Limb (tissue), 2 donors: ENCODE measurements around the gene KCNB1.

Experiments used
- DNase-seq, 2 donors: peaks; one replicate each; pipeline ENCODE4 v3.0.0-alpha.2; 2016; ENCODE audit errors: extremely low spot score in 2 of 2

KCNB1 gene

DNA sequence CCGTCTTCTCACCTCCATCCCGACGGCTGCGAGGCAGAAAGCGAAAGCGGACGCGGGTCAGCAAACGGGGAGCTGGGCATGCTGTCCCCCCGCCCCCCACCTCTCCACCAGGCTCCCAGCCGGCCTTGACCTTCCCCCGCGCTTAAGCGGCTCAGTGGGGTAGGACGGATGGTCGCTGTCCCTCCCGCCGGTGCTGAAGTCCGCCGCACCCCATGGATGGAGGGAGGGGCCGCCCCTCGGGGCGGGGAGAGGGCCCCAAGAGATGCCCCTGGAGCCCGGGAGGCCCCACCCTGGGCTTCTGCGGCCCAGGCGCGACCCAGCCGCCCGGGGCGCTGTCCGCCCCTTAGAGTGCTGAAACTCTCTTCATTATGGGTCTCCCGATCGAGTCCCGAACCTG is at the start of gene KCNB1:
TSS of gene KCNB1 (minus strand) at position 48 of the 397 bp plus-strand sequence. CDS start 188 bp downstream, outside the sequence.
- peak; percentile 35 to 84 for DNase-seq

DNA sequence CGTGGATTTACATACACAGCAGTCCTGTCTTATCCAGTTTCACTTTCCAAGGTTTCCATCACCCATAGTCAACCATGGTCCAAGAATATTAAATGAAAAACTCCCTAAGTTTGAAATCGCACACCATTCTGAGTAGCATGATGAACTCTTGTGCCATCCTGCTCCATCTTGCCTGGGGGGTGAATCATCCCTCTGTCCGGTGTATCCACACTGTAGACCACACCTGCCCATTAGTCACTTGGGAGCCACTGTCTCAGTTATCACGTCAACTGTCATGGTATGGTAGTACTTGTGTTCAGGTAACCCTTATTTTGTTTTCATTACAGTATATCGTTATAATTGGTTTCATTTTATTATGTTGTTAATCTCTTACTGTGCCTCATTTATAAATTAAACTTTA is 47.0 kb upstream of the KCNB1 start:
- no peak for DNase-seq

DNA sequence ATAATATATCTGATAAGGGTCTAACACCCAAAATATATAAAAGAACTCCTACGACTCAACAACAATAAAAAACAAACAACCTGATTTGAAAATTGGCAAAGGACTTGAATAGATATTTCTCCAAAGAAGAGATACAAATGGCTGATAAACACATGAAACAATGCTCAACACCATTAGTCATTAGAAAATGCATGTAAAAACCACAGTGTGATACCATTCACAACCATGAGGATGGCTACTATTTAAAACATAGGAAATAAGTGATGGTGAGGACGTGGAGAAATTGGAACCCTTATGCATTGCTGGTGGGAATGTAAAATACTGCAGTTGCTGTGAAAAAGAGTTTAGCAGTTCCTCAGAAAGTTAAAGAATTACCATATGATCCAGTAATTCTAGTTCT is 44.1 kb upstream of the KCNB1 start:
- DNase-seq, result no peak

DNA sequence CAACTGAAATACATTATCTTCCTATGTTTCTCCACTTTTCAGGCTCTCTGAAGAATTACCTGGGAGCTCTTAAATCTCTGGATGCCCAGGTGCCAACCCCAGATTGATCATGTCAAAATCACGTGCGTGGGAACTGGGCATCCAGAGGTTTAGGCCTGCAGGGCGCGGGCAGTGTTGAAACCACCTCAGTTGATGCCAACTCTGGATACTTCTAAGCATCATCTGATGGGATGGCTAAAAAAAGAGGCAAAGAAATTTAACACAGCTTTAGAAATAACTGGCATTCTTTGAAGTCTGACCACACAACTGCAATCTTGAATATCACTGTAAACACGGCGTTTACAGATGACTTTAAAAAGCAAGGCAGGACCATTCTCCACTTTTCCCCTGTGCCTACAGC is 43.6 kb upstream of the KCNB1 start:
- DNase-seq, result no peak

DNA sequence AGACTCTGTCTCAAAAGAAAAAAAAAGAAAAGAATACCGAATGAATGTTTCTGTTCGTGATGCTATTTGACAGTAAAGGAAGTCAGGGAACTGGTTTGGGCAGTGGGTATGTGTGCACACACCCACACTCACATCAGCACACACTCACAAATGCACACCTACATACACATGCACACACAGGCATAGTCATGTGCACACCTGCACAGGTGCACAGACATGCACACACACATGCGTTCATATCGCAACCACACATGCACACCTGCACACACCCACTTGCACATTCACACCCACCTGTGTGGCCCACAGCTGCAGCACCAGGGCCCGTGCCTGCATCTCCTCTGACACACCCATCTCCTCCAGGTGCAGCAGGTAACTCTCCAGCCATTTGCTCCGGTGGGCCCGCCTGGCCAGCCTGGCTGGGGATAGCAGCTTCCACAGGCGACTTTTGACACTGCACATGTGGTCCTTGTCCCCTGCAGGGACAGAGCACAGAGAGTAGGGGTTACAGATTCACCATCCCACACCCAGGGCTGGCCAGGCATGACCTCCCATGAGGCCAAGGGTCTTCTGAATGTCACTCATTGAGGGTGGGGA is 41.4 kb upstream of the KCNB1 start:
- no peak for DNase-seq

DNA sequence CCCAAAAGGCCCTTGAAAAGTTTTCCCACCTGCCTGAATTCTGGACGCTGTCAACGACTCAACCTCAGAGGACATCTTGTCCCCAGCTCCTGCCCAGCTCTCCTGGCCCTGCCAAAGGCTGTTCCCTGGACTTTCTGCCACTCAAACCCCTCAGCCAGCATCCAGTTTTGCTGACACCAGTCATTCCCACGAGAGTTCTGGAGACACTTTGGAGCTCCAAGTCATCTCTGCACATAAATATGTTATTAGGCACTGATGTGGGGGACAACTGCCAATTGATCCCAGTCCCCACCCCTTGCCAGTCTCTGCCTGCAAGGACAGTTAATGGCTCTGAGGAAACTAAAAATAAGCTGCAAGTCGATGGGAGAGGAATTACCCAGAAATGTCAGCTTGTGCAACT is 38.9 kb upstream of the KCNB1 start:
- DNase-seq, result no peak

DNA sequence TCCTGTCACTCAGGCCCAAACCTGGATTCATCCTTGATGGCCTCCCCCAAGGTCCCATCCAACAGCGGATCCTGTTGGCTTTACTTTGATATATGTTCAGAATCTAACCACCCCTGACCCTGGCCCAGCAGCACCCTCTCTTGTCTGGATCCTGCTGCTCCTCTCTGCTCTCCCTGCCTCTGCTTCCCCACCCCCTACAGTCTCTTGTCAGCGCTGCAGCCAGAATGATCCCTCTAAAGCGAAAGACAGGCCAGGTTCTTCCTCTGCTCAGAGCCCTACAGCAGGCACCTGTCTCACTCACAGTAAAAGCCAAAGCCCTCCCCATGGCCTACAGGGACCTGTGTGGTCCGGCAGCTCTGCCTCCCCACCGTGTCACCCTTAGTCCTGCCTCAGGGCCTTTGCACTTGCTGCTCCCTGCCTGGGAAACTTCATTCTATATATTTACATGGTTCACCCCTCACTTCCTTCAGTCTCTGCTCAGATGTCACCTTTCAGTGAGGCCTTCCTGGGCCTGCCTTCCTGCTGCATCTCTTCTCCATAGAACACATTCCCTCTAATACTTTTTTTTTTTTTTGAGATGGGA is 37.4 kb upstream of the KCNB1 start:
- DNase-seq, result no peak

DNA sequence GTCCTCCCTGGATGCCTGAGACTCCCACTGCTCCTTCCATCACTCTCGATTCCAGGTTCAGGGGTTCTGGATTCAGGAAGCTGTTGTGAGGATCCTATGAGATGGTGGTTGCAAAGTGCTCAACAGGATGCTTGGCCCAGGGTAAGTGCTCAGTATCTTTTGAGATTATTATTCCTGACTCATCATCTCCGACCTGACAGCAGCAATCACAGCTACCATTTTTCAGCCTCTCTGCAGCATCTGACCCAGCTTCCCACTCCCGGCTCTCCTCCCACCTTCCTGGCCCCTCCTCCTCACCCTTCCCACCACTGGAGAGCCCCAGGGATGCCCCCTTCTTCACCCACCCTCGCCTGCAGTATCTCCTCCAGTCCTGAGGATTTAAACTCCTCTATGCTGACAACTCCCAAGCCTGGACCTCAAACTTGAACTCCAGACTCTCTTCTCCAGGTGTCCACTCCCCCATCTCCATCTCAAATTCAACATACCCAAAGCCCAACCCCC is 36.8 kb upstream of the KCNB1 start:
- no peak for DNase-seq

DNA sequence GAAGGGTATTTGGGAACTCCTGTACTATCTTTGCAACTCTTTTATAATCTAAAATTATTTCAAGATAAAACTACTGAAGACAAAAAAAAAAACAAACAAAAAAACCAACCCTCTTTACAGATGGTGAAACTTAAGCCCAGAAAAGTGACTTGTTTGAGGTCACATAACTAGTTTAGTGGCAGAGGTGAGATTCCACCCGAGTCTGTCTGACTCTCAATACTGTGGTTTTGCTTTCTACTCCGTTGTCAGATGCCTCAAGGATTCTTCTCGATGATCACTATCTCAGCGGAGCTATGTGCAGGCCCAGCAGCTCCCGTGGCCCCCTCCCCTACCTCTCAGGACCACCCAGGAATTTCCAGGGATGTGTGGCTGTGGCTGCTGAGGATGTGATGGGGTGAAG is 36.1 kb upstream of the KCNB1 start:
- DNase-seq, result no peak

DNA sequence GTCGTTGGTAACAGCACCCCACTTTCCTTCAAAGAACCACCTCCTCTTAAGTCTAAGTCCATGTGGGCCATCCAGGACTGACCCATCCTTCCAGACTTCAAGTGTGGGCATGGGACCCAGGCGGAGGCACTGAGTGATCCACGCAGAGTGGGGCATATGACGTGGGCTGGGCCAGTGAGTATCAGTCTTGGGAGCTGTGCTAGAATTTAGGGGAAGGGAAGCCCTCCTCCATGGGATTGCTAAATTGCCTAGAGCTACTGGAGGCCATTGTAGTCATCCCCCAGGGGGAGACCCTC is 35.3 kb upstream of the KCNB1 start:
- DNase-seq, result no peak

DNA sequence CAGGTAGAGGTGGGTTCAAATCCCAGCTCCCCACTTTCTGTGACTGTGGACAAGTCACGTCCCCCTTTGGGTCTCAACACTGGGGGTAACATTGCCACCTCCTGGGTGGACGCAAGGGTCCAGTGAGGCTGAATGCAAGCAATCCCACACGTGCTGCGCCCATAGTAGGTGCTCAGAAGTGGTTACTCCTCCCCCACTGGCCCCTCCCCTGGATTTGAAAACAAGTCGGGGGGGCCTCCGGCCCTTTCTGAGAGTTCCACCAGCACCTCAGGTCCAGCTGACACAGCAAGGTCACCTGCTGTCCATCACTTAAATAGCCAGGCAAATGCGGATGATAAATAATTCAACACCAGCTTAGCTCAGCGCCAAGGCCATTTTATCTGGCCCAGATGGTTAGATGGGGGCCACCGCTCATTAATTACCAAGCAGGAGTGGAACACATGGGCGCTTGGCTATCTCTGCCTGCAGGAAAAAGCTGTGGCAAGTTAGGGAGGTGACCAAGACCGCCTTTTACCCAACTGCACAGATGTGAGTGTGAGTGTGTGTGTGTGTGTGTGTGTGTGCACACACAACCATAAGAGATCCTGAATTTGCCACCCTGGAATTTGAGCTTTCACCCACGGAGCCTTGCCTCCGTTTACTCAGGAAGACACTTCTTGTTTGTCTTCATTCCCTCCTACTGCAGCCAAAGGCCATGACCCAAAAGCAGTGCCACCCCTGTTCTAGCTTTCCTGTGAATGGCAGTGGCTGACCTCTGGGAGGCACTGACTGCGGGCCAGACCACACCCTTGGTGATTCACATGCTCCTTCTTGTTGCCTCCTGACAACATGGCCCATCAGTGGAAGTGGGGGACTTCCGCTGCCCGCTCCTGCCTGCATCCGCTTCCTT is 34.7 kb upstream of the KCNB1 start:
- DNase-seq, result no peak

DNA sequence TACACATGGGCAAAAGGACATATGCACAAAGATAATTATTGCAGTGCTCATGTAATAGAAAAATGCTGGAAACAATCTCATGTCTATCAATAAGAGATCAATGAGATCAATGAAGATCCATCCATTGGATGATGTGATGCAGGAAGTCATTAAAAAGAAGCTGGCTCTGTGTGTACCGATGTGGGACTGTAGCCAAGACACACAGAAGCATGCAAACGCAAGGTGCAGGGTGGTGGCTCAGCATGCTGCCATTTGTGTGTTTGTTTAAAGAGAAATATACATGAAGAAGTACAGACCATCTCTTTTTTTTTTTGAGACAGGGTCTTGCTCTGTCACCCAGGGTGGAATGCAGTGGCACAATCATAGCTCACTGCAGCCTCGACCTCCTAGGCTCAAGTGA is 33.1 kb upstream of the KCNB1 start:
- no peak for DNase-seq

DNA sequence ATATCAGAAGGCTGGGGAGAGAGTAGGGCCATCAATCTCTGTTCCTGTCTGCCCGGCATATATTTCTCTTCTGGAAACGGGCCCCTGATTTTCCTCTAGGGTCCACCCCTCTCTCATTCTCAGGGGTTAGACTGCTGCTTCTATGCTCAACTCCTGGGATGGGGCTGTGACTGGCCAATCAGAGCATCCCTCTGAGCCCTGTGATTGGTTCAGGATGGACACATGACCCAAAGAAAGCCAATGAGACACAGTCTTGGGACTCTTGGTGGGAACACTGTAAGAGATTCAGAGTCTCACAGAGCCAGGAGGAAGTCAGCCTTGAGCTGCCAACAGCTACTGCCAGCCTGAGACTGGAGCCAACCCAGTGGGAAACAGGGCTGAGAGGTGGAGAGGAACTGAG is 31.0 kb upstream of the KCNB1 start:
- DNase-seq, result no peak

DNA sequence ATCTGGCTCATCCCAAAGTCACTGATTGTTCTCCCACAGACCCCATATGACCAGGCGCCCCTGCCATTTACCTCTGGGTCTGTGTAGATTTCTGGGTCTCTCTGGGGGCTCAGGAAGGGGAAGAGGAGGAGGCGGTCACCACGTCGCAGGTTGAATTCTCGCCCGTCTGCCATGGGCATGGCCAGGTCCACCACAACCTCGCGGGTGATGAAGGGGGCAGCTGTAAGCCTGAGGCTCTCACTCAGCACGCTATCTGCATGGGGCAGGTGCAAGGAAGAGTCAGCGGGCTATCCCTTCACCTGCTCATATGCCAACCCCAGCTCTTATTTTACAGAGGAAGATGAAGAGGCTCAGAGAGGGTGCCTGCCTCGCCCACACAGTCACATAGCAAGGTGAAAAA is 30.5 kb upstream of the KCNB1 start:
- no peak for DNase-seq

DNA sequence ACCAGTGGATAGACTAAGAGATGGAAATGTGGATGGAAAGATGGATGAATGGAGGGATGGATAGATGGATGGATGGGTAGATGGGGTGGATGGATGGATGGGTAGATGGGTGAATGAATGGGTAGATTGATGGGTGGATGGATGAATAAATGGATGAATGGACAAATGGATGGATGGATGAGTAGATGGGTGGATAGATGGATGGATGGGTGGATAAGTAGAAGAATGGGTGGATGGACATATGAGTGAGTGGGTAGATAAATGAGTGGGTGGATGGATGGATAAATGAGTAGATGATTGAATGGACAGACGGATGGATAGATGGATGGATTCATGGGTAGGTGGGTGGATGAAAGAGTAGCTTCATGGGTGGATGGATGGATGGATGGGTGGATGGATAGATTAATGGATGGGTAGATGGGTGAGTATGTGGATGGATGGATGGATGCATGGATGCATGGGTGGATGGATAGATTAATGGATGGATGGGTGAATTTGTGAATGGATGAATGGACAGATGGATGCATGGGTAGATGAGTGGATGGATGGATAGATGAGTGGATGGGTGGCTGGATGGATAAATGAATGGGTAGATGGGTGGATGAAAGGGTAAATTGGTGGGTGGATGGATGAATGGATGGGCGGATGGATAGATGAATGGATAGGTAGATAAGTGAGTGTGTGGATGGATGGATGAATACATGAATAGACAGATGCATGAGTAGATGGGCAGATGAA is 29.5 kb upstream of the KCNB1 start:
- DNase-seq, result no peak

DNA sequence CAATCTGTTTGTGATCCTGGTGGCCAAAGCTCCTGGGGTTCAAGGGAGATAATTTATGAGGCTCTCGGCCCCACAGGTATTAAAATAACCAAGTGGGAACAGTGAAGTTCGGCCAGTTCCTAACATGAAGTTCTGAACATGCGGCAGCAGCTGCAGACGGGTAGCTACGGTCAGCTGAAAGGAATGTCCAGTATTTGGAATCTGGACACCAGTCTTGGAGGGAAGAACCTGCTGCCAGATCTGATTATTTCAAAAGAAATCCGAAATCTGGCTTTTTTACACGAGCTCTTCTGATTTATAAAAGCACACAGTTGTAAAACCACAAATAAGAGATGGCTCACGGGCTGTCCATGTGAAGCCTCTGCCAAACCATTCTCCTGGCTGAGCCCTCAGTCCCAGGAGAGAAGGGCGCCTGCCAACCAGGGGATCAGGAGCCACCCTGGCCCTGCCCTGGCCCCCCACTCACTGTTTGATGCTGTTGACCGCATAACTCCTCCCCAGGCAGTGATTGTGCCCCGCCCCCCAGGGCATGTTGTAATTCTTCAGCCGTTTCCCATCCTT is 28.2 kb upstream of the KCNB1 start:
- no peak for DNase-seq

DNA sequence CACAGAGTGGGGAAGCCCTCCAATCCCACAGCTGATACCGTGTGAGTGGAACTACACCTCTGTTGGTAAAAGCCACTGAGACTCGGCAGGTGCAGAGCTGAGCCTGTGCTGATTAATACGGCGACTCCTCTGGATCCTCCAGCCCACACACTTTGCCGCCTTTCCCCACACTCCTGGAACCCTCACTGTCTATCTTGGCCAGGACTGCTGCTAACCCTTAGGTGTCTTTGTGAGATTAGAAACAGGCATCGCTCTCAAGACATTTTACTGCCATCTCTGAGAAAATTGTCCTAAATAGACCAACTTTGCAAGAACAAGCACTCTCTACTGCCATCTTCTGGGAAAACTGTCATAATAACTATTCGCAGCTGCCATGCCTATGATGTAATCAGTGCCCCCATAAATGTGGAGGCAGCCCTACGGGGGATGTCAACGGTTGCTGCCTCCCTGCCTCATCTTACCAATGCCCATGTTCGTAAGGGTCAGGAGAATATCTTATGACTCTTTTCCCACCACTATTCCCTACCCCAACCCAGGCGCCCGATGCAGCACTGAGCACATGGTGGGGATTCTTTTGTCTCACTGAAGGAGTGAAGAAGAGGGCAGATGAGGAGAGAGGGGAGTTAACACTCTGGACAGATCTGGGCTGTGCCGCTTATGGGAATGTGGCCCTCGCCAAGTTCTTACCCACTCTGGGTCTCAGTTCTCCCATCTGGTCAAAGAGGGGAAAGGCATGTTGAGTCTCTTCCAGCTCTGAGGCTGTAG is 26.1 kb upstream of the KCNB1 start:
- peak; percentile 38 to 63 for DNase-seq

DNA sequence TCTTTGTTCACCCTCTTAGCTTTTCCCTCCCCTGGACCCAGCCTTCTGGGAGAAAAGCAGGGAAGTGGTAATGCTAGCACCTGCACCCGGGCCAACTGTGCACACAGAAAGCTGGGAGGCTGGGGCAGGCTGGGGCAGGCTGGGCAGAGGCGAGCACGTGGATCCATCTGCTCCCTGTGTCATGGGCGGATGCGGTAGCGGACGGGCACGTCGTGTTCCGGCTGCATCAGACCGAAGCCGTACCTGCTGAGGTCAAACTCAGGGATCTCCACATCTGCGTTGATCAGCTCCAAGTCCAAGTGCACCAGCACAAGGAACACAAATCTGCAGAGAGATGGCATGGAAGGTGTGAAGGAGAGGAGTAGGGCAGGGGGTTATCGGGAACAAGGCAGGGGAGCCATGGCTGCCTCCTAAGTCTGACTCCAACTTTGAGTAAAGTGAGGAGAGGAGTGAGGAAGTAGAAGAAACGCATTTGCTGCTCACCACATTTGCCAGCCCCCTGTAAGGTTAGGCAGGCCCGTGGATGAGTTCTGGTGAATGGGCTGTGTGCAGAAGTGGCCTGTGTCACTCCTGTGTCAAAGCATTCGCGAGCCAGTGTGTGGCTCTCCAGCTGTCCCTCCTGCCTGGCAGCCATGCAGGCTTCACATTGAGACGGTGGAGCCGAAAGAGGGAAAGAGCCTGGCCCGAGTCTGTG is 25.4 kb upstream of the KCNB1 start:
- no peak for DNase-seq

DNA sequence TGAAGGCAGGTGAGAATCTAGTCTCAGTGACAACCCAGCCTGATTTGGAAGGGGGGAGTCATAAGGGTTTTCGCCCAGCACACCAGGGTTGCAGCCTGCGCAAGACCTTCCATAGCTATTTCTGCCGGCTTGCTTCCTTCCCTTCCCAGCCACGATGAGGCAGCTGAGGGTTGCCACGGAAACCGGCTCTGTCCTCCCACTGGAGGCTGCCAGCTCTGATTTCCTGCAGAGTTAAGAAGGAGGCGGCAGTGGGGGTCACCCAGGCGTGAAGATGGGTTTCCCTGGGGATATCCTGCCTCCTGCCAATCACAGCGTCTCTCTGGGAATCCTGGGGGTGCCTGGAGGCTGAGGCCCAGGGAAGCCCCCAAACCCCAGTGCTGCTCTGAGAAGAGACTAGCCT is 23.1 kb upstream of the KCNB1 start:
- DNase-seq, result peak in 1 of 2 donors; percentile 78

DNA sequence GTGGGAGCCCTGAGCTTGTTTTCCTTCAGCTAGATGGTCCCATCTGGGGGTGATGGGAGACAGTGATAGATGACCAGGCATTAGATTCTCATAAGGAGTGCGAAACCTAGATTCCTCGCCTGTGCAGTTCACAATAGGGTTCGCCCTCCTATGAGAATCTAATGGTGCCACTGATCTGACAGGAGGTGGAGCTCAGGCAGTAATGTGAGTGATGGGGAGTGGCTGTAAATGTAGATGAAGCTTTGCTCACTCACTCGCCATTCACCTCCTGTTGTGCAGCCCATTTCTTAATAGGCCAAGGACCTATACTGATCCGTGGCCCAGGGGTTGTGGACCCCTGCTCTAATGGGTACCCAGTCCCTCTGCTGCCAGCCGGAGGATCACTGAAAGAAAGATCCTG is 20.7 kb upstream of the KCNB1 start:
- no peak for DNase-seq
